Ishikawa (cell line): ENCODE data around the gene KIAA1755.

Experiments
- FOXM1 ChIP-seq: IDR thresholded peaks from 2 replicates; pipeline ENCODE4 v1.6.1; 2012; ENCODE audit warnings: low read depth, borderline replicate concordance
- RAD21 ChIP-seq: IDR thresholded peaks from 2 replicates; pipeline ENCODE4 v1.6.1; 2012; ENCODE audit warnings: low read depth
- TAF1 ChIP-seq: IDR thresholded peaks from 2 replicates; pipeline ENCODE4 v1.6.1; 2012; ENCODE audit warnings: low read depth, mild to moderate bottlenecking
- TEAD4 ChIP-seq: IDR thresholded peaks from 2 replicates; pipeline ENCODE4 v1.6.1; 2012
- ZBTB7A ChIP-seq: IDR thresholded peaks from 2 replicates; pipeline ENCODE4 v1.6.1; 2012; ENCODE audit warnings: low read depth

DNA sequence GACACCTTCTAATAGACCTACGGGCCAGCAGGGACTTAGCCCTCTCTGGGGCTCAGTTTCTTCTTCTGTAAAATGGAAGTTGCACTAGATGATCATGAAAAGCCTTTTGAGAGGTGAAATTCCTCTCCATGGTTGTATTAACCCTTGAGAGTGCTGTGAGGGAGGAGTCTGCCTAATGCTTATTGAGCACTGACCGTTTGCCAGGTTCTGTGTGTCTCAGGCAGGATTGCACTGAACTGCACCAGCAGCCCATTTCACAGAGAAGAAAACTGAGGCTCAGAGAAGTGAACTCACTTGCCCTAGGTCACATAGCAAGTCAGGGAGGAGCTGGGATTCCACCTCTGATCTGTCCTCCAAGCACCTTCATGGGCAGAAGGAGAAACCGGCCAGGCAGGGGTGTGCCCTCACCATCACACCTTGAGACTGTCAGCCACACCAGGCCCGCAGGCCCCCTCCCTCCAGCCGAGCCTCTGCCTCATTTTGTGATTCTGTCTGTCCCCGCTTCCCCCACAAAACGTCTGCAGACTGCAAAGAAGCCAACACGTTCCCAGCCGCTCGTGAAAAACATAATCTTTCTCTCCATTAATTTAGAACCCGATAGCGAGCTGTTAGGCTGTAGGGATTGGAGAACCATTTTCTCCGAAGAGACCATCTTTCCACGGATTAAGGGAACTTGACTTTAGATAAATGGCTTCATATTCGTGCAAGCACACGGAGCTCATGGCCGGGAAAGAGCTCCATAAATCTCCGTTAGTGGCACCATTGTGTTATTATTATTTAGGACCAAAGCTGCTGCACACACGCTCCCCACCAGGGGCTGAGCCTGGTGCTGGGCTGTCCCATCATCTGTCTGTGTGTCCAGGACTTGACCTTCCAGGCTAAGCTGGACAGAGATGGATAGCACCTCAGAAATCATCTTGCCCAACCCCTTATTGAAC is 46.0 kb downstream of the KIAA1755 start:
- TF ChIP-seq TAF1 (no peak), ZBTB7A (no peak), FOXM1 (no peak), RAD21 (no peak), TEAD4 (no peak)
